Measurements from ENCODE around the gene ZNF879.

DNA sequence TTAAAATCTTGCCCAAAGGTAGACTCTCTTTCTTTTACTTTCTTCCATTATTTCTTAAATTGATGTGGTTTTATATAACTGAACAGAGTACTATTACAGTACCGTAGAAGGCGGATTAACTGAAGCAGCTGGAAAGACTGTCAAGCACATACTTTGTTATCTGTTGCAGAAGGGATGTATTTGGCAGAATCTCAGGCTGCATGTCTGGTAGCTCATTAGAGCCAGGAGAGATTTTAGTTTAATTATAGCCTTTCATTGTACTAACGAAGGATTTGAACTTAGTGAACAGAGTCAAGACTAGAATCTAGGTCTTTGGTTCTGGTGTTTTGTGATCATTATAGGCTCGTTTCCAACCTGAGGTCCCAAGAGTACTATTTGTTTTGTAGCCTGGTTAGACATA, 57.1 kb downstream of the ZNF879 start:
- TF ChIP-seq CTCF (conservative IDR thresholded peaks at IDR 0.05) (no peak), ZFX (IDR thresholded peaks at IDR 0.05) (no peak)
